ENCODE measurements around the gene ECM2.

Gene ECM2

DNA sequence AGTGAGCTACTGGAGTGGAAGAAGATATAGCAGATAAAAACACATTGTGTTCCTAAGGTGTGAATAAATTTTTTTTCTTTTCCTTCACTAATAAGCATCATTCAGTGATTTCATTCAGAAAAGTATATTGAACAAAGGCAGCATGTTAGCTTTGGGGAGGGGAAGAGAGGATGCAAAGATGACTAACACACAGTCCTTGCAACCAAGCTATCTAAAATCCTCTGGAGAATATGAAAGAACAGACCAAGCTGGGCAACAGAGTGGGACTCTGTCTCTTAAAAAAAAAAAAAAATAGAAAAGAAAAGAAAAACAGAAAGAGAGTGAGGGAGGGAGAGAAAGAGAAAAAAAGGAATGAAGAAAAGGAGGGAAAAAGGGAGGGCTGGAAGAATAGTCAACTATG lies 89.3 kb downstream of the ECM2 start:
- no peak for DNase-seq (ENCODE audit: low read depth)
- no peak overlapping the region for H3K4me3 ChIP-seq (ENCODE audit: low read length)
- TF ChIP-seq, protein P1, sequence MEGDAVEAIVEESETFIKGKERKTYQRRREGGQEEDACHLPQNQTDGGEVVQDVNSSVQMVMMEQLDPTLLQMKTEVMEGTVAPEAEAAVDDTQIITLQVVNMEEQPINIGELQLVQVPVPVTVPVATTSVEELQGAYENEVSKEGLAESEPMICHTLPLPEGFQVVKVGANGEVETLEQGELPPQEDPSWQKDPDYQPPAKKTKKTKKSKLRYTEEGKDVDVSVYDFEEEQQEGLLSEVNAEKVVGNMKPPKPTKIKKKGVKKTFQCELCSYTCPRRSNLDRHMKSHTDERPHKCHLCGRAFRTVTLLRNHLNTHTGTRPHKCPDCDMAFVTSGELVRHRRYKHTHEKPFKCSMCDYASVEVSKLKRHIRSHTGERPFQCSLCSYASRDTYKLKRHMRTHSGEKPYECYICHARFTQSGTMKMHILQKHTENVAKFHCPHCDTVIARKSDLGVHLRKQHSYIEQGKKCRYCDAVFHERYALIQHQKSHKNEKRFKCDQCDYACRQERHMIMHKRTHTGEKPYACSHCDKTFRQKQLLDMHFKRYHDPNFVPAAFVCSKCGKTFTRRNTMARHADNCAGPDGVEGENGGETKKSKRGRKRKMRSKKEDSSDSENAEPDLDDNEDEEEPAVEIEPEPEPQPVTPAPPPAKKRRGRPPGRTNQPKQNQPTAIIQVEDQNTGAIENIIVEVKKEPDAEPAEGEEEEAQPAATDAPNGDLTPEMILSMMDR (conservative IDR thresholded peaks at IDR 0.05; ENCODE audit: low read length): no peak
